BLaER1 (cell line): ENCODE measurements around the gene RFTN1.
A peak's percentile ranks its signal among the peaks of the same experiment; 100 is the strongest.

Experiments used
- H3K27ac ChIP-seq: shearing (Covaris generic); formaldehyde crosslinking; 2 replicates; pipeline ENCODE4 v1.8.1; 2022
- H3K27me3 ChIP-seq: shearing (Covaris generic); formaldehyde crosslinking; 2 replicates; pipeline ENCODE4 v1.8.1; 2022
- H3K36me3 ChIP-seq: shearing (Covaris generic); formaldehyde crosslinking; 2 replicates; pipeline ENCODE4 v1.8.1; 2022
- H3K4me1 ChIP-seq: shearing (Covaris generic); formaldehyde crosslinking; 2 replicates; pipeline ENCODE4 v1.8.1; 2022
- H3K4me2 ChIP-seq: shearing (Covaris generic); formaldehyde crosslinking; 2 replicates; pipeline ENCODE4 v1.8.1; 2022
- H3K4me3 ChIP-seq: shearing (Covaris generic); formaldehyde crosslinking; 2 replicates; pipeline ENCODE4 v1.8.1; 2022
- H3K9ac ChIP-seq: shearing (Covaris generic); formaldehyde crosslinking; 2 replicates; pipeline ENCODE4 v1.8.1; 2022
- H3K9me3 ChIP-seq: shearing (Covaris generic); formaldehyde crosslinking; 2 replicates; pipeline ENCODE4 v1.8.1; 2022
- H4K20me1 ChIP-seq: shearing (Covaris generic); formaldehyde crosslinking; 2 replicates; pipeline ENCODE4 v1.8.1; 2022
- Cebpa-rat ChIP-seq: shearing (Covaris generic); IDR thresholded peaks from 2 replicates; pipeline ENCODE4 v1.8.1; 2022

Gene RFTN1

GRCh38 chr3:16488637-16489036 lies 24.9 kb downstream of the RFTN1 start:
- Histone ChIP-seq H3K4me1 (peaks cover 5% of the 10 kb centered on the region), H4K20me1 (peaks cover 70% of the 10 kb centered on the region), H3K4me3 (no peak overlapping the region), H3K36me3 (peaks cover 96% of the 10 kb centered on the region), H3K9me3 (peaks cover 22% of the 10 kb centered on the region), H3K9ac (no peak overlapping the region), H3K4me2 (no peak overlapping the region), H3K27me3 (no peaks in the 10 kb centered on the region), H3K27ac (no peak overlapping the region)
- no peak for TF ChIP-seq Cebpa-rat

GRCh38 chr3:16487511-16488175 lies 25.9 kb downstream of the RFTN1 start:
- Histone ChIP-seq H3K4me3 (no peak overlapping the region), H3K9ac (no peak overlapping the region), H3K27me3 (no peaks in the 10 kb centered on the region), H3K36me3 (peaks cover 88% of the 10 kb centered on the region), H4K20me1 (peaks cover 74% of the 10 kb centered on the region), H3K4me1 (peaks cover 15% of the 10 kb centered on the region), H3K27ac (no peak overlapping the region), H3K9me3 (peaks cover 18% of the 10 kb centered on the region), H3K4me2 (no peak overlapping the region)
- TF ChIP-seq Cebpa-rat, result no peak

- Histone ChIP-seq H3K4me1 (peaks cover 21% of the 10 kb centered on the region), H3K27me3 (no peaks in the 10 kb centered on the region), H3K27ac (no peak overlapping the region), H4K20me1 (peaks cover 74% of the 10 kb centered on the region), H3K9me3 (peaks cover 12% of the 10 kb centered on the region), H3K4me2 (no peak overlapping the region), H3K4me3 (no peak overlapping the region), H3K9ac (no peak overlapping the region), H3K36me3 (peaks cover 82% of the 10 kb centered on the region)
- TF ChIP-seq Cebpa-rat, result no peak
Measured at GRCh38 chr3:16486951-16487480, 26.5 kb downstream of the RFTN1 start.

- Histone ChIP-seq H3K9me3 (peaks cover 4% of the 10 kb centered on the region; the same call in 1 of the 2 replicates), H3K9ac (no peak overlapping the region), H3K27ac (no peak overlapping the region), H3K4me2 (no peak overlapping the region), H3K36me3 (peaks cover 74% of the 10 kb centered on the region), H3K27me3 (no peaks in the 10 kb centered on the region), H3K4me1 (peaks cover 29% of the 10 kb centered on the region), H3K4me3 (no peak overlapping the region), H4K20me1 (peaks cover 79% of the 10 kb centered on the region)
- TF ChIP-seq Cebpa-rat, result no peak
Measured at GRCh38 chr3:16486201-16486600, 27.3 kb downstream of the RFTN1 start.

- peaks cover 69% of the 10 kb centered on the region for H3K36me3 ChIP-seq
- H3K9me3 ChIP-seq, result no peaks in the 10 kb centered on the region
- no peaks in the 10 kb centered on the region for H3K27me3 ChIP-seq
- H3K9ac ChIP-seq, result no peak overlapping the region
- H4K20me1 ChIP-seq, result peaks cover 71% of the 10 kb centered on the region
- no peak overlapping the region for H3K4me2 ChIP-seq
- peaks cover 34% of the 10 kb centered on the region for H3K4me1 ChIP-seq
- H3K27ac ChIP-seq, result no peak overlapping the region
- TF ChIP-seq Cebpa-rat, result no peak
- no peak overlapping the region for H3K4me3 ChIP-seq
Measured at GRCh38 chr3:16485395-16485992, 28.0 kb downstream of the RFTN1 start.

GRCh38 chr3:16484984-16485383 lies 28.5 kb downstream of the RFTN1 start:
- Histone ChIP-seq H3K27ac (no peak overlapping the region), H3K27me3 (no peaks in the 10 kb centered on the region), H3K4me2 (no peak overlapping the region)

GRCh38 chr3:16484216-16484615 lies 29.3 kb downstream of the RFTN1 start:
- Histone ChIP-seq H3K27me3 (no peaks in the 10 kb centered on the region), H4K20me1 (peaks cover 65% of the 10 kb centered on the region), H3K36me3 (peaks cover 69% of the 10 kb centered on the region), H3K4me3 (no peak overlapping the region), H3K9me3 (peaks cover 4% of the 10 kb centered on the region; the same call in 1 of the 2 replicates), H3K4me2 (no peak overlapping the region), H3K27ac (no peak overlapping the region), H3K4me1 (peaks cover 34% of the 10 kb centered on the region), H3K9ac (no peak overlapping the region)
- peak; percentile 92 for TF ChIP-seq Cebpa-rat

More at GRCh38 chr3:16484984-16485383, 28.5 kb downstream of the RFTN1 start:
- H3K36me3 ChIP-seq, result peaks cover 69% of the 10 kb centered on the region
- H3K4me1 ChIP-seq, result peaks cover 34% of the 10 kb centered on the region
- no peak overlapping the region for H3K9ac ChIP-seq
- no peak for TF ChIP-seq Cebpa-rat
- H4K20me1 ChIP-seq, result peaks cover 66% of the 10 kb centered on the region
- H3K9me3 ChIP-seq, result no peaks in the 10 kb centered on the region
- no peak overlapping the region for H3K4me3 ChIP-seq

- no peaks in the 10 kb centered on the region for H3K27me3 ChIP-seq
- H3K4me1 ChIP-seq, result peaks cover 34% of the 10 kb centered on the region
- H4K20me1 ChIP-seq, result peaks cover 61% of the 10 kb centered on the region
- no peak overlapping the region for H3K27ac ChIP-seq
- peaks cover 69% of the 10 kb centered on the region for H3K36me3 ChIP-seq
- TF ChIP-seq Cebpa-rat, result no peak
- H3K9ac ChIP-seq, result no peak overlapping the region
- peak overlapping the region; percentile 58 for H3K4me2 ChIP-seq
- peaks cover 16% of the 10 kb centered on the region for H3K9me3 ChIP-seq
- no peak overlapping the region for H3K4me3 ChIP-seq
Measured at GRCh38 chr3:16482770-16483531, 30.5 kb downstream of the RFTN1 start.

GRCh38 chr3:16482194-16482769 lies 31.2 kb downstream of the RFTN1 start:
- no peak for TF ChIP-seq Cebpa-rat
- Histone ChIP-seq H3K9ac (no peak overlapping the region), H3K4me1 (peaks cover 34% of the 10 kb centered on the region), H3K4me2 (peak overlapping the region; percentile 58), H3K4me3 (no peak overlapping the region), H3K9me3 (peaks cover 23% of the 10 kb centered on the region), H3K36me3 (peaks cover 69% of the 10 kb centered on the region), H3K27ac (peak overlapping the region; percentile 20; the same call in 1 of the 2 replicates), H4K20me1 (peaks cover 61% of the 10 kb centered on the region), H3K27me3 (no peaks in the 10 kb centered on the region)
